Measurements from ENCODE around the gene LSM14B. TPM values are rescaled to one million over a fixed set of nuclear protein-coding genes. Genes with fewer than 3 reads are reported as not detected.
"Not testable (repeated sequence)": the region's sequence is repeated elsewhere in the genome, so short reads cannot be mapped to it uniquely, and the experiment has no call there.

Gene LSM14B
- total and polyA plus RNA-seq, 2 experiments from 2014 or later = 7.1 to 43.1 TPM

- Histone ChIP-seq H4K20me1 (ENCODE audit: insufficient read depth, poor library complexity, severe bottlenecking) (no peaks in the 10 kb centered on the region), H3K79me2 (no peaks in the 10 kb centered on the region), H3K36me3 (replicated peaks; ENCODE audit: insufficient read depth, low read depth) (no peaks in the 10 kb centered on the region), H3K9me3 (ENCODE audit: low read depth) (peaks cover 3% of the 10 kb centered on the region), H3K27me3 (no peaks in the 10 kb centered on the region), H3K9me2 (replicated peaks; ENCODE audit: insufficient read depth) (no peaks in the 10 kb centered on the region), H3K27ac (no peak overlapping the region), H3K4me2 (no peak overlapping the region), H3K4me1 (ENCODE audit: insufficient read depth) (no peaks in the 10 kb centered on the region), H3K4me3 (no peak overlapping the region), H2AFZ (no peak overlapping the region)
- no peak for DNase-seq (ENCODE audit: low spot score)
- TF ChIP-seq EZH2phosphoT487 (IDR thresholded peaks at IDR 0.05; ENCODE audit: low read depth, severe bottlenecking, unreplicated experiment) (no peak), EZH2 (IDR thresholded peaks at IDR 0.05; ENCODE audit: borderline replicate concordance) (no peak)
- TF ChIP-seq, protein P1, sequence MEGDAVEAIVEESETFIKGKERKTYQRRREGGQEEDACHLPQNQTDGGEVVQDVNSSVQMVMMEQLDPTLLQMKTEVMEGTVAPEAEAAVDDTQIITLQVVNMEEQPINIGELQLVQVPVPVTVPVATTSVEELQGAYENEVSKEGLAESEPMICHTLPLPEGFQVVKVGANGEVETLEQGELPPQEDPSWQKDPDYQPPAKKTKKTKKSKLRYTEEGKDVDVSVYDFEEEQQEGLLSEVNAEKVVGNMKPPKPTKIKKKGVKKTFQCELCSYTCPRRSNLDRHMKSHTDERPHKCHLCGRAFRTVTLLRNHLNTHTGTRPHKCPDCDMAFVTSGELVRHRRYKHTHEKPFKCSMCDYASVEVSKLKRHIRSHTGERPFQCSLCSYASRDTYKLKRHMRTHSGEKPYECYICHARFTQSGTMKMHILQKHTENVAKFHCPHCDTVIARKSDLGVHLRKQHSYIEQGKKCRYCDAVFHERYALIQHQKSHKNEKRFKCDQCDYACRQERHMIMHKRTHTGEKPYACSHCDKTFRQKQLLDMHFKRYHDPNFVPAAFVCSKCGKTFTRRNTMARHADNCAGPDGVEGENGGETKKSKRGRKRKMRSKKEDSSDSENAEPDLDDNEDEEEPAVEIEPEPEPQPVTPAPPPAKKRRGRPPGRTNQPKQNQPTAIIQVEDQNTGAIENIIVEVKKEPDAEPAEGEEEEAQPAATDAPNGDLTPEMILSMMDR (IDR thresholded peaks at IDR 0.05; ENCODE audit: poor library complexity) = no peak
- WGBS (ENCODE audit: low lambda C conversion rate, missing lambda C conversion rate) = 73% methylated on average over 15 of the region's 15 CpGs
These were observed 41.9 kb upstream of the LSM14B start for GRCh38 chr20:62080249-62080990.

DNA sequence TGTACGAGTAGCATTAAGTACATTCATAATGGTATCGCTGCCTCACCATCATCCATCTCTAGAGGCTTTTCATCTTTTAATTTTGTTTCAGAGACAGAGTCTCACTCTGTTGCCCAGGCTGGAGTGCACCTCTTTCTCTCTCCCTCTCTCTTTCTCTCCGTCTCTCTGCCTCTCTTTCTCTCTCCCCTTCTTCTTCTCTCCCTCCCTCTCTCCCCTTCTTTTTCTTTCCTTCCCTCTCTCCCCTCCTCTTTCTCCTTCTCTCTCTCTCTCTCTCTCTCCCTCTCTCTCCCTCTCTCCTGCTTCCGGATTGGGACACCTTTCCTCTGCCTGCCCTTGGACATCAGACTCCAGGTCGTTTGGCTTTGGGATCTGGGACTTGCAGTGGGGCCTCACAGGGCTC is 39.0 kb upstream of the LSM14B start:
- Histone ChIP-seq H3K9me2 (replicated peaks; ENCODE audit: insufficient read depth) (no peaks in the 10 kb centered on the region), H3K79me2 (no peaks in the 10 kb centered on the region), H3K27ac (no peak overlapping the region), H3K4me3 (no peak overlapping the region), H3K36me3 (replicated peaks; ENCODE audit: insufficient read depth, low read depth) (no peaks in the 10 kb centered on the region), H4K20me1 (ENCODE audit: insufficient read depth, poor library complexity, severe bottlenecking) (no peaks in the 10 kb centered on the region), H3K9me3 (ENCODE audit: low read depth) (no peaks in the 10 kb centered on the region), H2AFZ (no peak overlapping the region), H3K27me3 (no peaks in the 10 kb centered on the region), H3K4me2 (no peak overlapping the region), H3K4me1 (ENCODE audit: insufficient read depth) (no peaks in the 10 kb centered on the region)
- TF ChIP-seq, protein P1 (IDR thresholded peaks at IDR 0.05; ENCODE audit: poor library complexity) = no peak
- no peak for TF ChIP-seq EZH2phosphoT487 (IDR thresholded peaks at IDR 0.05; ENCODE audit: low read depth, severe bottlenecking, unreplicated experiment)
- TF ChIP-seq EZH2 (IDR thresholded peaks at IDR 0.05; ENCODE audit: borderline replicate concordance) = no peak
- no peak for DNase-seq (ENCODE audit: low spot score)
- 52% methylated on average over 5 of the region's 5 CpGs for WGBS (ENCODE audit: low lambda C conversion rate, missing lambda C conversion rate)

GRCh38 chr20:62084224-62084623 is 38.1 kb upstream of the LSM14B start:
- not testable (repeated sequence) for H3K27ac ChIP-seq; H3K79me2 ChIP-seq; H4K20me1 ChIP-seq (ENCODE audit: insufficient read depth, poor library complexity, severe bottlenecking); H2AFZ ChIP-seq; DNase-seq (ENCODE audit: low spot score); H3K4me3 ChIP-seq; H3K36me3 ChIP-seq (replicated peaks; ENCODE audit: insufficient read depth, low read depth); H3K9me3 ChIP-seq (ENCODE audit: low read depth); H3K9me2 ChIP-seq (replicated peaks; ENCODE audit: insufficient read depth); H3K4me1 ChIP-seq (ENCODE audit: insufficient read depth); H3K27me3 ChIP-seq; H3K4me2 ChIP-seq
- WGBS (ENCODE audit: low lambda C conversion rate, missing lambda C conversion rate) = 95% methylated on average over 9 of the region's 9 CpGs

DNA sequence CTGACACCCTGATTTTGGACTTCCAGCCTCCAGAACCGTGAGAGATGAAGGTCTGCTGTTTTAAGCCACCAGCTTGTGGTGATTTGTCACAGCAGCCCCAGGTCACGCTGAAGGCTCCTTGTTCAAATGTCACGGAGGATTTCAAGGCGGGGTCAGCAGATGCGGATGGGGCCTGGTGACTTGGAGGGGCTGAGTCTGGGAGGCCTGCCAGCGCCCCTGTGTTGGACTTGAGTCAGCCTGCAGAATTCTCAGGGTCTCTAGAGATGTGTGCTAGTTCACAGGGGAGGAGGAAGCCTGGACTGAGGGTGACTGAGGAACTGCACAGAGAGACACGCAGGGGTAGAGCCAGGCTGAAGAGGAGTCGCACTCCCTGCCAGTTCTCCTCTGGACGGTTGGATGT is 37.1 kb upstream of the LSM14B start:
- no peak overlapping the region for H3K4me3 ChIP-seq
- H2AFZ ChIP-seq = no peak overlapping the region
- no peaks in the 10 kb centered on the region for H3K4me1 ChIP-seq (ENCODE audit: insufficient read depth)
- H3K9me2 ChIP-seq (replicated peaks; ENCODE audit: insufficient read depth) = no peaks in the 10 kb centered on the region
- H4K20me1 ChIP-seq (ENCODE audit: insufficient read depth, poor library complexity, severe bottlenecking) = no peaks in the 10 kb centered on the region
- TF ChIP-seq, protein P1 (IDR thresholded peaks at IDR 0.05; ENCODE audit: poor library complexity) = no peak
- TF ChIP-seq EZH2phosphoT487 (IDR thresholded peaks at IDR 0.05; ENCODE audit: low read depth, severe bottlenecking, unreplicated experiment) (no peak), EZH2 (IDR thresholded peaks at IDR 0.05; ENCODE audit: borderline replicate concordance) (no peak)
- no peaks in the 10 kb centered on the region for H3K79me2 ChIP-seq
- H3K4me2 ChIP-seq = no peak overlapping the region
- no peaks in the 10 kb centered on the region for H3K27me3 ChIP-seq
- H3K9me3 ChIP-seq (ENCODE audit: low read depth) = no peaks in the 10 kb centered on the region
- no peaks in the 10 kb centered on the region for H3K36me3 ChIP-seq (replicated peaks; ENCODE audit: insufficient read depth, low read depth)
- no peak for DNase-seq (ENCODE audit: low spot score)
- WGBS (ENCODE audit: low lambda C conversion rate, missing lambda C conversion rate) = 92% methylated on average over 9 of the region's 9 CpGs
- H3K27ac ChIP-seq = no peak overlapping the region

Measured in hepatocyte (in vitro differentiated cells).